Measurements from ENCODE around the gene STK25.

STK25 gene

GRCh38 chr2:241473399-241473798 lies 35.0 kb downstream of the STK25 start:
- Histone ChIP-seq H3K27ac (no peak overlapping the region), H3K36me3 (replicated peaks) (no peaks in the 10 kb centered on the region), H3K27me3 (replicated peaks) (no peaks in the 10 kb centered on the region), H3K4me3 (ENCODE audit: low read depth, low read length) (no peak overlapping the region)
- TF ChIP-seq CTCF (IDR thresholded peaks at IDR 0.05; ENCODE audit: low read depth, low read length, missing control alignments), result no peak
- in situ Hi-C loops (cut with HindIII; ENCODE audit: low pct_ligation_motif_present, low sequenced_read_pairs), result no loop called here
- DNase-seq, result no peak

DNA sequence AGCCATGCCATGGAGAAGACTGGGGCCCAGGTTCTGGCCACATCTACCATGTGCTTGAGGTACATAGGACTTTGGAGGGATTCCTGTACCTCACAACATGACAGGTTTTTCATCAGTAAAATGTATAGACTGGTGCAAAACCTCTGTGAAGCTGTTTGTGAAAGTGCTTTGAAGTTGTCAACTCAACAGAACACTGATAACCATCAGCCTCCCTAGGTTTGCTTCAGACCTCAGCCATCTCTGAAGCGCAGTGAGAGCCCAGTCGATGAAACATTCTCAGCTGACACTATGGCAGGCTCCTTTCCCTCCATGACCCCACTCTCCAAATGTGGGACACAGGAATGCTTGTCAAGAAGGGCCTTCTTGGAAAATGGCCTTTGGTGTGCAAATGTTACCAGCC lies 38.6 kb downstream of the STK25 start:
- Histone ChIP-seq H3K36me3 (replicated peaks) (no peaks in the 10 kb centered on the region), H3K4me3 (ENCODE audit: low read depth, low read length) (no peak overlapping the region), H3K27me3 (replicated peaks) (no peaks in the 10 kb centered on the region), H3K27ac (no peak overlapping the region)
- no peak for DNase-seq
- TF ChIP-seq CTCF (IDR thresholded peaks at IDR 0.05; ENCODE audit: low read depth, low read length, missing control alignments), result no peak
- in situ Hi-C loops (cut with HindIII; ENCODE audit: low pct_ligation_motif_present, low sequenced_read_pairs), result no loop called here

DNA sequence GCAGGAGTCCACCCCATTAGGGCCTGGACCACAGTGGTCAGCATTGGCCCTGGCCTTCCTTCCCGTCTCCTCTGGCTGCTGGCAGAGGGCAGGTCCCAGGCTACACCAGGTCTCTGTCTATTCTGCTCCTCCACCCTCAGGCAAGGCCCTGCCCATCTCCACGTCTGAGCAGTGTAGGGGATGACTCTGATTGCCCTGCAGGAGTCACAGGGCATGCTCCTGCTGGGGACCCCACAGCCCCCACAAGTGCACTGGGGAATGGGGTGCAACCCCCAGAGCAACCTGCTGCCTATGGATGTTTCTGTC lies 40.0 kb downstream of the STK25 start:
- Histone ChIP-seq H3K36me3 (replicated peaks) (no peaks in the 10 kb centered on the region), H3K27ac (no peak overlapping the region), H3K4me3 (ENCODE audit: low read depth, low read length) (no peak overlapping the region), H3K27me3 (replicated peaks) (no peaks in the 10 kb centered on the region)
- DNase-seq, result no peak
- in situ Hi-C loops (cut with HindIII; ENCODE audit: low pct_ligation_motif_present, low sequenced_read_pairs), result no loop called here
- no peak for TF ChIP-seq CTCF (IDR thresholded peaks at IDR 0.05; ENCODE audit: low read depth, low read length, missing control alignments)

GRCh38 chr2:241467777-241468475 lies 40.5 kb downstream of the STK25 start:
- Histone ChIP-seq H3K27me3 (replicated peaks) (no peaks in the 10 kb centered on the region), H3K27ac (no peak overlapping the region), H3K4me3 (ENCODE audit: low read depth, low read length) (no peak overlapping the region), H3K36me3 (replicated peaks) (no peaks in the 10 kb centered on the region)
- TF ChIP-seq CTCF (IDR thresholded peaks at IDR 0.05; ENCODE audit: low read depth, low read length, missing control alignments), result no peak
- DNase-seq, result no peak
- in situ Hi-C loops (cut with HindIII; ENCODE audit: low pct_ligation_motif_present, low sequenced_read_pairs), result no loop called here

DNA sequence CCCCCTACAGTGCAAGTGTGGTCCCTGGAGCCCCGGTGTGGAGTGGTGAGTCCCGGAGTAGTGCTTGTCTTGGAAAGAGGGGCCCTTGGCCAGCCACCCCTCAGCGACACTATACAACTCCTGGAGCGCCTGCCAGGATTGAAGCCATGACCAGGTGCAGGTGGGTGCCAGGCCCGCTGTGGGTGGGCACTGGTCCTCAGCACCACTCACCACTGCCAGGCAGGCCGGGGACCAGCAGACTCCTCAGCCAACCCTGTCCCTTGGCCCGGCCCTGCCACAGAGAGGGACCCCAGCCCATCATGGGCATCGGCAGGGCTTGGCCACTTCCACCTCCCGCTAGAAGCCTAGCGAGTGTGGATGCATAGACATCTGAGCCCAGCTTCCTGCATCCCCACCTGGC lies 42.2 kb downstream of the STK25 start:
- TF ChIP-seq CTCF (IDR thresholded peaks at IDR 0.05; ENCODE audit: low read depth, low read length, missing control alignments), result no peak
- Histone ChIP-seq H3K36me3 (replicated peaks) (no peaks in the 10 kb centered on the region), H3K4me3 (ENCODE audit: low read depth, low read length) (no peak overlapping the region), H3K27me3 (replicated peaks) (no peaks in the 10 kb centered on the region), H3K27ac (no peak overlapping the region)
- in situ Hi-C loops (cut with HindIII; ENCODE audit: low pct_ligation_motif_present, low sequenced_read_pairs), result no loop called here
- DNase-seq, result no peak

GRCh38 chr2:241465543-241465942 lies 42.8 kb downstream of the STK25 start:
- no peak for DNase-seq
- H3K27me3 ChIP-seq (replicated peaks), result no peaks in the 10 kb centered on the region
- TF ChIP-seq CTCF (IDR thresholded peaks at IDR 0.05; ENCODE audit: low read depth, low read length, missing control alignments), result no peak
- no peak overlapping the region for H3K4me3 ChIP-seq (ENCODE audit: low read depth, low read length)
- no peaks in the 10 kb centered on the region for H3K36me3 ChIP-seq (replicated peaks)
- in situ Hi-C loops (cut with HindIII; ENCODE audit: low pct_ligation_motif_present, low sequenced_read_pairs), result no loop called here
- no peak overlapping the region for H3K27ac ChIP-seq

All from brain microvascular endothelial cell (primary cell).